Activated CD4-positive, CD25-positive, alpha-beta regulatory T cell treated with anti-CD3 and anti-CD28 coated beads, Interleukin-2, amount 50 U/mL, for 24 hours (primary cell): ENCODE measurements around the gene SARDH.
"Not testable (repeated sequence)": the region's sequence is repeated elsewhere in the genome, so short reads cannot be mapped to it uniquely, and the experiment has no call there.

Experiments used
- ATAC-seq, 2 donors: fragments of 150-1000 bp; cut with Tn5 transposase; one replicate each; pipeline ENCODE4 v1.10.0; 2021; ENCODE audit warnings: mild to moderate bottlenecking in 1 of 2, moderate library complexity in 1 of 2

Gene SARDH

GRCh38 chr9:133684121-133684935, 53.8 kb downstream of the SARDH start:
- peak; percentile 18 to 31 for ATAC-seq

- ATAC-seq = peak; percentile 77 to 82
Measured at GRCh38 chr9:133683586-133684120, 54.5 kb downstream of the SARDH start.

DNA sequence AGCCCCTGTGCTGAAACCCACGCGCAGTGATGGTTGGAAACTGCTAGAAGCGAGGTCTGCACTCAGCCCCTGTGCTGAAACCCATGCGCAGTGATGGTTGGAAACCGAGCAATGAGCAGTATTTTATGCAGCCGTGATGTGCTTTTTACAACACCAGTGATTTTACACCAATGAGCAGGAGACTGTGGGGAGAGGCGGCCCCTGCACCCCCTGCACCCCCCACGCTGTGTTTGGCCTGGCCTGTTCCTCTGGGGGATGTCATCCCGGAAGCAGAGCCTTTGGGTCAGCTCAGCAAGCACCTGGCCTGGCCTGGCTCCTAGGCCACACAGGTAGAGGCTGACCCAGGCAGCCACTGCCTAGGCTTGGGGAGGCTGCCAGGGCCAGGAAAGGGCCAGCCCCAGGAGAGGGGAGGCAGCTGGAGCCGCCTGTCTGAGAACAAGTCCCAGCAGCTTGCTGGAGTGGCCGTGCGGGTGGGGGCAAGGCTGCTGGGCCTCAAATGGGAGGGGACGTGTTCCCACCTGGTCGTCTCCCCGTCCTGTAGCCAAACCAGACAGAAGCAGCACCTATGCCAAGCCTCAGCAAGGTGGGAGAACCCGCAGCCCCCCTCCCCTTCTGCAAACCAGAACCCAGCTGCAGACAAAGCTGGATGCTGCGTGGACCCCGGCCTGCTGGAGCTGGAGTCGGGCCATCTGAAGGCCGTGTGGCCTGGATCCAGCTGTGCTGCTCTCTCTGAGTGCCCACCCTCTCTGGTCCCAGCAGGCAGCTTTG, 55.1 kb downstream of the SARDH start:
- no peak for ATAC-seq

DNA sequence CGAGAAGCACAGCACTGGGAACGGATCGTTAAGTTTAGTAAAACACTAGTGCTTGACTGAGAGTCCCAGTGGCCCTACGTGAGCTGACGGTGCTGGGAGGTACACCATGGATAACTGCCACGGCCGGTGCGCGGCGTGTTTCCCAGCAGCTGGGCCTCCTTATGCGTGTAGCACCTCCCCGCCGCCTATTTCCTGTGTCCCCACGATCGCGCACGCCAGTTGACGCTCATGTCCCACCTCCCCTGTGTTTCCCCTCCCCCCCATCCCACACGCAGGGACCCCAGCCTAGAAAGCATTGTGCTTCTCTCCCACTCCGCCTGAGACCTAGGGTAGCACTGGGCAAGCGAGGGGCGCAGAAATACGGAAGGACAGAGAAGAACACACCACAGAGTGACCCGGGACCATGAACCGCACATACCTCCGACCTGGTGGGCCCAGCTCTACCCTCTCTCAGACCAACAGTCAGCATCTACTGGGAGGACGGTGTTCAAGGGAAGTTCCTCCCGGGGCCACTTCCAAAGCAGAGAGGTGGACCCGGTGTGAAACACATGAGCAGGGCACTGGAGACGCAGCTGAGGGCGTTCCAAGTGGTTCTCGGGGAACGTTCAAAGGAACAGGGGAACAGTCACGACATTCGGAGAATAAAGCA, 56.4 kb downstream of the SARDH start:
- no peak for ATAC-seq

- no peak for ATAC-seq
Measured at GRCh38 chr9:133680976-133681657, 57.0 kb downstream of the SARDH start.

DNA sequence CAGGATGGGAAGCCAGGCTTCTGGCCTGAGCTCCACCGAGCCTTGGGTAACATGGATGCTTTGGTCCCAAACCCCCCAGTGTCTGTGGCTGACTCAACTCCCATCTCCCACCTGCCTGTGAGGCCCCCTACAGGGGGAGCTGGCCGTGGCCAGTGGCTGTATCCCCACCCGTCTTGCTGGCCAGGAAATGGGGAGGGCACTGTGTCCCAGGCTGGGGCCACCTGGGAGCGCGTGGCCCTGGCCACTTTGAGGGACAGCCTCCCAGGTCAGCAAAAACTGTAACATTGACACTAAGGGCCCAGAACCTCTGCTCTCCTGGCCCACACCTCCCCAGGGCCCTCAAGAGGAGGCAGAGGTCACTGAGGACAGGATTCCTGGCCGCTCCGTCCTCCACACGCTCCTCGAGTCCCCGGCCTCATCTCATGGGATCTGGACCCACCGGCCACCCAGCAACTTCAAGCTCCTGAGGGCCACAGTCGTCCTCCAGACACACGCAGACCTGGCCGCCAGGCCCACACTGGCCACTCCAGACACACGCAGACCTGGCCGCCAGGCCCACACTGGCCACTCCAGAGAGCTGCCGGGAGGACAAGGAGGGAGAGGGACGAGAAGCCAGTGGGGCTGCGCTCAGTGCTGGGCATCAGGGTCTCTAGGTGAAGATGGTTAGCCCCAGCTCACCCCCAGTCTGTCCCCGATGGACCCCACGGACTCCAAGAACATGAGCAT, 57.7 kb downstream of the SARDH start:
- no peak for ATAC-seq

DNA sequence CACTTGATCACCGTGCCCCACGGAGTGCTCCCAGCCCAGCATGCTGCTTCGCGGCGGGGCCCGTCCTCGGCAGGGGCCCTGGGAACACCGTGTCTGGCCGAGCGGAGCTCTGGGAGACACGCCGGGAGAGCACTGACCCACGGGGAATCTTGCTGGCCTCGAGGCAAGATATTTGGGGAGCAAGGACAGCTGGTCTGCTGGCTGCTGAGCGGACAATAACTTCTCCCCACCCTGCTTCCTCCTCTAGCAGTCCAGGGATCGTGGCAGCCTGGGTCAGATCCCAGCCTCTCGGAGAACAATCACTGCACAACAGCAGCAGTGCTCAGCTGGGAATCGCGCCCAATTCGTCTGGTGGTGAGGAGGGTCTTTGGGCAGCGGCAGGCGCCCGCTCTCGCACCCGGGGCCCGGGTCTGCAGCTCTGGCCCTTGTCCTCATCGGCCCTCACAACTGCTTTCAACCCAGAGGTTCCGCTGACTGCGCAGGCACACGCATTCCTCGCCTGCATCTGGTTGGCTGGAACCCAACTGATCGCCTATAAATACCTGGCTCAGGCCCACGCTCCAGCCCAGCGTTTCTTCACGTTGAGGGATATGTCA, 58.6 kb downstream of the SARDH start:
- ATAC-seq = no peak

DNA sequence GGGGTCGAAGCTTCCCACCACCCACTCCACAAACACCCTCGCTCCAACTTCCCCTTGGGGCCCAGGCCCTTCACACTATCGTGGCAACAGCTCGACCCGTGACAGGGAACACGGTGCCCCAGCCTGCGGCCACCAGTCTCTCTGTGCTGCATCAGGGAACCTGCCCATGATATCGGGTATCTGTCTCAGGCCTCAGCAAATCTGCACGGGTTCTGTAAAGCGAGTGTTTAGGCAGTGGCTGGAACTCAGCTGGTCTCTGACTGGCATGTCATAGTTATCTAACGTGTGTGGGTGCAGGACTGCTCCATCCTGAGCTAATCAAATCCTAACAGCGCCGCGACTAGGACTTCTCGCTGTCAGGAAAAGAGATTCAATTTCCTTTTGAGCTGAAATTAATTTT, 59.1 kb downstream of the SARDH start:
- no peak for ATAC-seq

GRCh38 chr9:133677126-133678010, 60.8 kb downstream of the SARDH start:
- ATAC-seq = peak; percentile 99

GRCh38 chr9:133676450-133676849, 61.7 kb downstream of the SARDH start:
- no peak for ATAC-seq

- not testable (repeated sequence) for ATAC-seq
Measured at GRCh38 chr9:133675796-133676195, 62.4 kb downstream of the SARDH start.

- no peak for ATAC-seq
Measured at GRCh38 chr9:133674091-133674490, 64.1 kb downstream of the SARDH start.

- no peak for ATAC-seq
Measured at GRCh38 chr9:133673258-133673655, 64.9 kb downstream of the SARDH start.

- no peak for ATAC-seq
Measured at GRCh38 chr9:133672503-133673257, 65.5 kb downstream of the SARDH start.

- no peak for ATAC-seq
Measured at GRCh38 chr9:133671371-133671770, 66.8 kb downstream of the SARDH start.

- no peak for ATAC-seq
Measured at GRCh38 chr9:133670466-133670865, 67.7 kb downstream of the SARDH start.

DNA sequence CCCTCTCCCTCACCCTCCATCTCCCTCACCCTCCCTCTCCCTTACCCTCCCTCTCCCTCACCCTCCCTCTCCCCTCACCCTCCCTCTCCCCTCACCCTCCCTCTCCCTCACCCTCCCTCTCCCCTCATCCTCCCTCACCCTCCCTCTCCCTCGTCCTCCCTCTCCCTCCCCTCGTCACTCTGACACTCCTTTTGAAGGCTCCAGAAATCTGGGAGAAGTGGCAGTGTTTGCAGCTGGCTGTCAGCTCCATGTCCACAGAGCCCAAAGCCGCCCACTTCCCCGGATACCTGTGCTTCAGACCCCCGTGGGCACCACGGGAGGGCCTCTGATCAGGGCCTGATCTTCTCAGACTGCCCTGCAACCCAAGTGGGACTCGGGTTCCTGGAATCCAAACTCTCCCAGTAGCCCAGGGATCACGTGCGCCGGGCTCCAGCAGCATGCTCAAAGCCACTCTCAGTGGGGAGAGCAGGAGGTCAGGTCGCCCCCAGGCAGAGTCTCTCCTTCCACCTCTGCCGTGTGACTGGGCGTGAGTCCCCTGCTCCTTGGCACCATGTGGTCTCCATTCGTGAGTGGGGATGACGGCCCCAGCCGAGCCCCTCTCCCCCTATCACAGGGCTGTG, 68.9 kb downstream of the SARDH start:
- ATAC-seq = no peak

DNA sequence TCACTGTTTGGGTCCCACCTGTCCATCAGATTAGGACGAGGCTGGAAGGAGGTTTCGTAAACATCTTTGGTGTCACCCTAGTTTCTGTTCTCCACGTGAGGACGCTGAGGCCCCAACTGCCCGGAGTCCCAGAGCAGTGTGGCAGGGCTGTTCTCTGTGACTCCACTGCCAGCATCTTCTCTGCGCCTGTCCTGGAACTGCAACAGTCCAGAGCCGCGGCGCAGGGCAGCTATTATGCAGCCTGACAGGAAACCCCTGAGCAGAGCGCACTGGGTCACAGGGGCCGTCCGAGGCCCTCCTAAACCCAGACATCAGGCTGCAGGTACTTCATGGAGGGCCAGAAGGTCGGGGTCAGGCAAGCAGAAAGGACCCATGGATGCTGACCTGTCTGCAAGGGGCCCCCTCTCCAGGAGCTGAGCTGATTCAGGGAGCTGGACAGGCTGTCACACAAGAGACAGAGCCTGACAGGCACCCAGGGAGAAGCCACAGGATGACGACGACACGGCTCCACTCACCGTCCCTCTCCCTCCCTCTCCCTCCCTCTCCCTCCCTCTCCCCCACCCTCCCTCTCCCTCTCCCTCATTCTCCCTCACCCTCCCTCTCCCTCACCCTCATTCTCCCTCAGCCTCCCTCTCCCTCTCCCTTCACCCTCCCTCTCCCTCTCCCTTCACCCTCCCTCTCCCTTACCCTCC, 70.2 kb downstream of the SARDH start:
- ATAC-seq = no peak

DNA sequence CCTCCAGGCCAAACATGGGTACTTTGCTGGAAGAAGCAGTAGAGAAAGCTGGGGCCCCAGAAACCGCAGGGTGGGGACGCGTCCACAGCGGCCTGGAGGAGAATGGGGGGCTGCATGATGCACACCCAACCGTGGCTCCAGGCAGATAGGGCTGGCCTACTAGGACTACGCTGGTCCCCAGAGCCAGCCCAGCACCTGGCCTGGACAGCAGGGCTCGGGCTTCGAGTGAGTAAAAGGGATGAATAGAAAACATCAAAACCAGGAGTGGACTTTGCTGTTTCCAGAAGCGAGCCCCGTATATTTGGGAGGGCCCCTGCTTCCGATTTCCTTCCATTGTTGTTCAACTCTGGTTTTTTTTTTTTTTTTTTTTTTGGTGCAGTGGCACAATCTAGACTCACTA, 71.3 kb downstream of the SARDH start:
- no peak for ATAC-seq
